Stimulated activated CD4-positive, alpha-beta T cell treated with anti-CD3 and anti-CD28 coated beads, Interleukin-2, amount 100 ng/mL, for 48 hours (primary cell): ENCODE results near the gene PCDHGA9.
"Not testable (repeated sequence)": the region's sequence is repeated elsewhere in the genome, so short reads cannot be mapped to it uniquely, and the experiment has no call there.

Source experiments
- DNase-seq, 2 donors: peaks; one replicate each; pipeline ENCODE4 v3.0.0-alpha.2; 2020

The PCDHGA9 gene

GRCh38 chr5:141384471-141385267, 17.9 kb upstream of the PCDHGA9 start:
- DNase-seq = no peak

GRCh38 chr5:141387557-141388311, 14.8 kb upstream of the PCDHGA9 start, which contains the start of gene PCDHGB4:
Gene PCDHGB4, plus strand, starts transcription at chr5:141387698. Its CDS starts 187 bp downstream, at chr5:141387885.
- DNase-seq = not testable (repeated sequence)

GRCh38 chr5:141388661-141389060, 13.9 kb upstream of the PCDHGA9 start:
- DNase-seq = no peak

GRCh38 chr5:141389153-141390042, 13.2 kb upstream of the PCDHGA9 start:
- no peak for DNase-seq

GRCh38 chr5:141392429-141393198, 10.0 kb upstream of the PCDHGA9 start, which contains the start of gene PCDHGA8:
Gene PCDHGA8, plus strand, starts transcription at chr5:141392633. Its CDS starts 181 bp downstream, at chr5:141392814.
- DNase-seq = no peak

- DNase-seq = no peak
Measured at GRCh38 chr5:141393267-141393666, 9.3 kb upstream of the PCDHGA9 start.

GRCh38 chr5:141394401-141395187, 8.0 kb upstream of the PCDHGA9 start:
- not testable (repeated sequence) for DNase-seq

- peak in 1 of 2 donors; percentile 37 for DNase-seq
Measured at GRCh38 chr5:141397756-141398551, 4.6 kb upstream of the PCDHGA9 start, which contains the start of gene PCDHGB5. Gene PCDHGB5, plus strand, starts transcription at chr5:141397947. Its CDS starts 181 bp downstream, at chr5:141398128.

- DNase-seq = no peak
Measured at GRCh38 chr5:141398608-141399007, 4.0 kb upstream of the PCDHGA9 start.

- no peak for DNase-seq
Measured at GRCh38 chr5:141399555-141400258, 2.9 kb upstream of the PCDHGA9 start.

GRCh38 chr5:141403387-141403786, 809 bp downstream of the PCDHGA9 start:
- DNase-seq = no peak

- not testable (repeated sequence) for DNase-seq
Measured at GRCh38 chr5:141407790-141408505, 5.4 kb downstream of the PCDHGA9 start, which contains the start of gene PCDHGB6. Gene PCDHGB6, plus strand, starts transcription at chr5:141408021. Its CDS starts 182 bp downstream, at chr5:141408203.

- no peak for DNase-seq
Measured at GRCh38 chr5:141409598-141410306, 7.2 kb downstream of the PCDHGA9 start.

GRCh38 chr5:141411575-141411974, 9.0 kb downstream of the PCDHGA9 start:
- DNase-seq = no peak

- peak; percentile 39 to 41 for DNase-seq
Measured at GRCh38 chr5:141412854-141413539, 10.4 kb downstream of the PCDHGA9 start, which contains the start of gene PCDHGA10. Gene PCDHGA10, plus strand, starts transcription at chr5:141412987. Its CDS starts 189 bp downstream, at chr5:141413176.

GRCh38 chr5:141413540-141414069, 11.0 kb downstream of the PCDHGA9 start:
- DNase-seq = no peak
